Lower leg skin (tissue), 4 donors: Measurements from ENCODE around the gene ATP2B3. TPM values are rescaled to one million over a fixed set of nuclear protein-coding genes. Genes with fewer than 3 reads are reported as not detected.

Source experiments
- DNase-seq, 2 donors: peaks; one replicate each; pipeline ENCODE4 v3.0.0-alpha.2; 2019; ENCODE audit warnings: low spot score in 2 of 2
- H3K4me3 ChIP-seq: fragments of 200-600 bp; sonication (generic); 2 replicates; pipeline ENCODE4 v1.5.1; 2017; ENCODE audit warnings: mild to moderate bottlenecking, low read depth; ENCODE audit not compliant: poor library complexity, severe bottlenecking
- CTCF ChIP-seq, 3 donors: fragments of 450-650 bp; IDR thresholded peaks; one replicate each; pipeline ENCODE4 v1.5.1; 2016; ENCODE audit warnings: antibody characterized with exemption in 3 of 3, mild to moderate bottlenecking in 3 of 3, moderate library complexity in 2 of 3
- POLR2A ChIP-seq, 2 donors: fragments of 450-650 bp; IDR thresholded peaks; one replicate each; pipeline ENCODE4 v1.6.1; 2016 to 2017; ENCODE audit warnings: antibody characterized with exemption in 2 of 2, mild to moderate bottlenecking in 1 of 2, moderate library complexity in 1 of 2
- WGBS, 2 donors: methylation state at CpG; one replicate each; pipeline ENCODE4 v1.1.5; 2018; 5-methylcytosine and 5-hydroxymethylcytosine counted together
- intact Hi-C: fragments of 100-400 bp; cut with DNase I; formaldehyde crosslinking; loops from one replicate; pipeline ENCODE4 v1.15.0; 2023; ENCODE audit warnings: low total_unique reads
- total RNA-seq, 4 donors: library from RNA; depleted of rRNA; stranded (reverse); fragments of >200 nt; gene quantifications; one replicate each; pipeline ENCODE4 v1.1.0, GENCODE V29; 2016

The ATP2B3 gene
- total RNA-seq, 4 donors from 2014 or later, result 0.07 TPM; not detected in 3

GRCh38 chrX:153490217-153490930 lies 27.1 kb upstream of the ATP2B3 start:
- DNase-seq, result no peak
- TF ChIP-seq POLR2A (IDR thresholded peaks at IDR 0.05) (no peak), CTCF (IDR thresholded peaks at IDR 0.05) (no peak)
- intact Hi-C loops, result no loop called here
- no peak overlapping the region for H3K4me3 ChIP-seq
- WGBS, 2 donors, result 87% methylated on average over 20 of the region's 20 CpGs; no CpG with 5 or more reads in 1 of the 2 donors

- 63 to 82% methylated on average over 5 to 10 of the region's 10 CpGs for WGBS, 2 donors
- intact Hi-C loops, result no loop called here
- DNase-seq, result no peak
- TF ChIP-seq CTCF (IDR thresholded peaks at IDR 0.05) (no peak), POLR2A (IDR thresholded peaks at IDR 0.05) (no peak)
- H3K4me3 ChIP-seq, result no peak overlapping the region
Measured at GRCh38 chrX:153491351-153491914, 26.0 kb upstream of the ATP2B3 start.

- intact Hi-C loops, result no loop called here
- H3K4me3 ChIP-seq, result no peak overlapping the region
- DNase-seq, result no peak
- WGBS, 2 donors, result 57 to 63% methylated on average over 2 to 11 of the region's 11 CpGs
- TF ChIP-seq POLR2A (IDR thresholded peaks at IDR 0.05), result no peak
- TF ChIP-seq CTCF (IDR thresholded peaks at IDR 0.05), result no peak
Measured at GRCh38 chrX:153491918-153492317, 25.5 kb upstream of the ATP2B3 start.

GRCh38 chrX:153492543-153492942 lies 24.9 kb upstream of the ATP2B3 start:
- DNase-seq, result no peak
- intact Hi-C loops, result no loop called here
- WGBS, 2 donors, result 72 to 80% methylated on average over 12 of the region's 12 CpGs
- H3K4me3 ChIP-seq, result no peak overlapping the region
- TF ChIP-seq CTCF (IDR thresholded peaks at IDR 0.05) (no peak), POLR2A (IDR thresholded peaks at IDR 0.05) (no peak)

- H3K4me3 ChIP-seq, result no peak overlapping the region
- TF ChIP-seq POLR2A (IDR thresholded peaks at IDR 0.05) (no peak), CTCF (IDR thresholded peaks at IDR 0.05) (no peak)
- no peak for DNase-seq
- 77 to 84% methylated on average over 11 of the region's 11 CpGs for WGBS, 2 donors
- intact Hi-C loops, result no loop called here
Measured at GRCh38 chrX:153493085-153493484, 24.4 kb upstream of the ATP2B3 start.
